Measurements from ENCODE around the gene FUBP3.
"Not testable (repeated sequence)": the region's sequence is repeated elsewhere in the genome, so short reads cannot be mapped to it uniquely, and the experiment has no call there.

Gene FUBP3

DNA sequence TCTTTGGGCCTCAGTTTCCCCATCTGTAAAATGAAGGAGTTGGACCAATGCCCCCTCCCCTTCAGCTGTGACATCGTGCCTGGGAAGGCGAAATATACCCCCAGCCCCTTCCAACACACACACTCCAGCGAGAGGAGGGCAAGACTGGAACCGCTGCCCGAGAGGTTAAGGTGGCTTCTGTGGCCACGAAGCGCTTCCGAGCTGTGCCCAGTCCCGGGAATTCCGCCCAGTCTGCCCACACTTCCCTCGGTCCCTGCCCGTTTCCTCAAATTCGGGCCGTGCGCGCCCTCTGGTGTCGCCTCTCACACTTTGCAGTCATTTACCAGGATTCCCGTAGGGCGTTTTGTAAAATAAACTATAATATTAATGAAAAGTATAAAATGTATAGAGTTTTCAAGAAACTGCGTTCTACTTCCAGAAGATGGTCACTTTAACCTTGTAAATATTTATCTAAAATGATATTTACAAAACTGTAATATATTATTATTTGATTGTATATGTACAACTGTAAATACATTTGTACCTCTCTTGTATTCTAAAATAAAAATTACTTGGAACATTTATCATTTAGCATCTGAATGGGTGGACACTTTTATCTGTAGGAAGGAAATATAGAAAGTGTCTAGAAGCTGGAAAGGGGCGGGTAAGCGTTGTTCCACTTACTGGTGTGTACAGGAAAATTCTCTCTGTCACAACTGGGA lies 103.2 kb downstream of the FUBP3 start:
- DNase-seq (ENCODE audit: low read depth in 2 of 2), result peak in 1 of 2 donors; percentile 50

DNA sequence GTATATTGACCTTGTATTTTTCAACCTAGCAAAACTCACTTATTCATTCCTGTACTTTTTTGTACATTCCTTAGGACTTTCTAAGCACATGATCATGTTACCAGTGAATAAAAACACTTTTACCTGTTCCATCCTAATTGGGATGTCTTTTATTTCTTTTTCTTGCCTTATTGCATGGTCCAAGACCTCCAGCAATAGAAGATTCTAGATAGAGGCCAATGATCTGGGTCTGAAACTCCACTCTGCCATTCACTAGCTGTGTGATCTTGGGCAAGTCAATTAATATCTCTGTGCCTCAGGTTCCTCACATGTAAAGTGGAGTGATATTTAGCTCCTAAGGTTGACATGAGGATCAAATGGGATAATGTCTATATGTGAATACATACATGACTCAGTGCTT lies 105.7 kb downstream of the FUBP3 start:
- DNase-seq (ENCODE audit: low read depth in 2 of 2), result no peak

DNA sequence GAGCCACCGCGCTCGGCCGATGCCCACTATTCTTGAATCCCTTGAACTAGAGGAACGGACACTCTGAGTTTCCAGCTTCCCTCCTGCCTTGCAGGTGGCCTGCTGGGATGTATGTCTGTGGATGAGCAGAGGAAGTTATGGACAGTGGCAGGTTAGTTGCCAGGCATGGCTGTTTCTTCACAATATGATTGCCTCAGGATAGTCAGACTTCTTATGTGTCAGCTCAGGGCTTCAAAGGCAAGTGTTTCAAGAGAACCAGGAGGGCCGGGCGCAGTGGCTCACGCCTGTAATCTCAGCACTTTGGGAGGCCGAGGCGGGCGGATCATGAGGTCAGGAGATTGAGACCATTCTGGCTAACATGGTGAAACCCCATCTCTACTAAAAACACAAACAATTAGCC lies 106.6 kb downstream of the FUBP3 start:
- DNase-seq (ENCODE audit: low read depth in 2 of 2), result not testable (repeated sequence)

DNA sequence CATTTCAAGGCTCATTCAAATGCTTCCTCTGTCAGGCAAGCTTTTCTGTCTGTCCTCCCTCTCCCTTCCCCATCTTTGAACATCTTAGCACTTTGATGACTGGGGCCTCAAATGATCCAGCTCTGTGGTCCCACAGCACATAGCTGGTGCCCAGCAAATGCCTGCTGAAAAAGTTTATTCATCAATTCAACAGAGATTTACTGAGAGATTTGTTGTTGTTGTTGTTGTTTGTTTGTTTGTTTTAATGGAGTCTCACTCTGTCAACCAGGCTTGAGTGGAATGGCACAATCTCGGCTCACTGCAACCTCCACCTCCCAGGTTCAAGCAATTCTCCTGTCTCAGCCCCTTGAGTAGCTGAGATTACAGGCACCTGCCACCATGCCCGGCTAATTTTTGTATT lies 108.2 kb downstream of the FUBP3 start:
- DNase-seq (ENCODE audit: low read depth in 2 of 2), result no peak
